Endothelial cell of umbilical vein (primary cell): ENCODE results near the gene UBE2C. TPM values are rescaled to one million over a fixed set of nuclear protein-coding genes. Genes with fewer than 3 reads are reported as not detected.

Experiments
- BruUV-seq: library from RNA; stranded (reverse); fragments of 400-500 nt; replicated peaks from 2 replicates; lab custom pipeline; 2021; lab: Mats Ljungman, UMichigan
- CTCF ChIA-PET: fragments of 300-600, 350-600 bp; sonication (Branson Sonifier 250); formaldehyde crosslinking; loops from one replicate; lab custom pipeline; 2021; ENCODE audit warnings: antibody characterized with exemption, inconsistent platforms; lab: Charles Lee
- POLR2A ChIA-PET: fragments of 300-600, 350-600 bp; sonication (Branson Sonifier 250); formaldehyde crosslinking; loops from one replicate; lab custom pipeline; 2021; ENCODE audit warnings: antibody characterized with exemption, inconsistent platforms; lab: Charles Lee
- DNase-seq: peaks from one replicate; pipeline ENCODE4 v3.0.0-alpha.2; 2011; ENCODE audit warnings: low read depth, low spot score
- FAIRE-seq: peaks from 2 replicates; lab custom pipeline; 2011; peaks lifted over from hg19 to GRCh38; lab: Jason Lieb, UNC
- H2AFZ ChIP-seq: 2 replicates; pipeline ENCODE4 v1.6.0; 2012; ENCODE audit warnings: low read depth, low read length, control low read depth, inconsistent platforms
- H3K27ac ChIP-seq: 2 replicates; pipeline ENCODE4 v1.5.1; 2011; ENCODE audit warnings: low read depth, mild to moderate bottlenecking, control low read depth, low read length, moderate library complexity; ENCODE audit not compliant: insufficient read depth
- H3K27me3 ChIP-seq, 2 experiments: 2 replicates each; pipeline versions ENCODE4 v1.6.0 to v1.6.1; 2011; ENCODE audit warnings: low read length in 2 of 2, mixed read lengths in 1 of 2; ENCODE audit not compliant: control insufficient read depth in 2 of 2, insufficient read depth in 2 of 2
- H3K36me3 ChIP-seq, 2 experiments: 2 replicates in 1 of 2; 3 replicates in 1 of 2; pipeline ENCODE4 v1.5.1; 2011; ENCODE audit warnings: low read length in 2 of 2, mild to moderate bottlenecking in 1 of 2, moderate library complexity in 1 of 2; ENCODE audit not compliant: control insufficient read depth in 2 of 2, insufficient read depth in 2 of 2; ENCODE audit errors: extremely low read depth in 1 of 2
- H3K4me1 ChIP-seq: 3 replicates; pipeline ENCODE4 v1.5.1; 2011; ENCODE audit warnings: mild to moderate bottlenecking, low read length; ENCODE audit not compliant: control insufficient read depth, insufficient read depth; ENCODE audit errors: extremely low read depth
- H3K4me2 ChIP-seq: 2 replicates; pipeline ENCODE4 v1.6.1; 2011; ENCODE audit warnings: low read length, control low read depth, mixed read lengths; ENCODE audit not compliant: insufficient read depth
- H3K4me3 ChIP-seq, 3 experiments: fragments of 200-600 bp in 1 of 3; sonication (generic), shearing (Covaris generic) in 1 of 3; replicated peaks in 1 of 3; 2 replicates each; pipeline ENCODE4 v1.5.1; 2011 to 2016; ENCODE audit warnings: control low read depth in 3 of 3, low read length in 3 of 3, mild to moderate bottlenecking in 2 of 3, inconsistent platforms in 1 of 3, low read depth in 1 of 3, moderate library complexity in 1 of 3; ENCODE audit not compliant: insufficient read depth in 1 of 3
- H3K79me2 ChIP-seq: 2 replicates; pipeline ENCODE4 v1.6.0; 2012; ENCODE audit warnings: low read length, inconsistent platforms; ENCODE audit not compliant: control insufficient read depth, insufficient read depth
- H3K9ac ChIP-seq: replicated peaks from 2 replicates; pipeline ENCODE3; 2011; ENCODE audit warnings: low read length, control low read depth; ENCODE audit not compliant: insufficient read depth; ENCODE audit errors: extremely low read depth
- H3K9me1 ChIP-seq: replicated peaks from 3 replicates; pipeline ENCODE4 v1.6.0; 2011; ENCODE audit warnings: mild to moderate bottlenecking, low read length; ENCODE audit not compliant: control insufficient read depth, insufficient read depth; ENCODE audit errors: extremely low read depth
- H3K9me3 ChIP-seq: replicated peaks from 2 replicates; pipeline ENCODE4 v1.5.1; 2012; ENCODE audit warnings: low read length, inconsistent platforms; ENCODE audit not compliant: control insufficient read depth, insufficient read depth
- H4K20me1 ChIP-seq: replicated peaks from 2 replicates; pipeline ENCODE3; 2011; ENCODE audit warnings: mild to moderate bottlenecking, low read length; ENCODE audit not compliant: control insufficient read depth, insufficient read depth; ENCODE audit errors: extremely low read depth
- CTCF ChIP-seq, 2 donors: IDR thresholded peaks; 1 replicate in 1 of 2; 2 replicates in 1 of 2; pipeline ENCODE4 v1.5.1; 2011; ENCODE audit warnings: low read length in 2 of 2, mild to moderate bottlenecking in 2 of 2, moderate library complexity in 2 of 2, control low read depth in 1 of 2, inconsistent platforms in 1 of 2, low read depth in 1 of 2; ENCODE audit not compliant: insufficient read depth in 1 of 2; ENCODE audit errors: extremely low read depth in 1 of 2
- EZH2 ChIP-seq: IDR thresholded peaks from 2 replicates; pipeline ENCODE4 v1.6.1; 2012; ENCODE audit warnings: borderline replicate concordance, low read depth, mild to moderate bottlenecking, moderate library complexity, low read length, inconsistent platforms; ENCODE audit not compliant: severe bottlenecking
- FOS ChIP-seq: IDR thresholded peaks from 2 replicates; pipeline ENCODE4 v1.6.1; 2011; ENCODE audit warnings: mild to moderate bottlenecking, low read length, moderate library complexity, borderline replicate concordance; ENCODE audit not compliant: insufficient read depth
- GATA2 ChIP-seq: IDR thresholded peaks from 2 replicates; pipeline ENCODE4 v1.7.0; 2011; ENCODE audit warnings: low read depth, mild to moderate bottlenecking, moderate library complexity, mixed read lengths, low read length; ENCODE audit not compliant: insufficient read length, insufficient read depth
- JUN ChIP-seq: IDR thresholded peaks from 2 replicates; pipeline ENCODE4 v1.6.1; 2011; ENCODE audit warnings: borderline replicate concordance, low read depth; ENCODE audit not compliant: insufficient read length, insufficient read depth
- MAX ChIP-seq: IDR thresholded peaks from 2 replicates; pipeline ENCODE4 v1.6.1; 2011; ENCODE audit not compliant: insufficient read depth, insufficient read length
- MYC ChIP-seq: IDR thresholded peaks from one replicate; pipeline ENCODE4 v1.6.1; 2011; ENCODE audit warnings: mild to moderate bottlenecking, low read depth, low read length
- POLR2A ChIP-seq: IDR thresholded peaks from 2 replicates; pipeline ENCODE4 v1.6.1; 2012; ENCODE audit warnings: low read depth, mild to moderate bottlenecking, control low read depth, low read length
- POLR2AphosphoS5 ChIP-seq: IDR thresholded peaks from 2 replicates; pipeline ENCODE4 v1.6.1; 2012; ENCODE audit warnings: low read depth, mild to moderate bottlenecking, control low read depth, low read length, moderate library complexity; ENCODE audit not compliant: insufficient read depth
- dilution Hi-C: fragments of 300-500 bp; cut with MboI; formaldehyde crosslinking; loops from one replicate; pipeline ENCODE4 v1.15.0; 2019; ENCODE audit warnings: low sequenced_read_pairs; ENCODE audit not compliant: extremely low pct_ligation_motif_present
- intact Hi-C: fragments of 100-400 bp; cut with micrococcal nuclease; formaldehyde crosslinking; loops from one replicate; pipeline ENCODE4 v1.10.0; 2022
- polyA plus RNA-seq, 4 experiments: library from polyadenylated mRNA; depleted of rRNA in 3 of 4; stranded (reverse) in 3 of 4; unstranded in 1 of 4; fragments of >200 nt; gene quantifications; 2 replicates each; pipeline versions ENCODE4 v1.2.1 to v1.2.3, GENCODE V29; 2011 to 2012; ENCODE audit warnings: missing spikeins in 1 of 4
- total RNA-seq: library from RNA; stranded (reverse); gene quantifications from 2 replicates; pipeline ENCODE4 v1.2.3, GENCODE V29; 2021

The UBE2C gene
- total and polyA plus RNA-seq, 2 donors (not counting 3 experiments of a cell fraction or from before 2014, with no cell fraction given): 129 to 130 TPM

- Histone ChIP-seq H3K4me2 (no peak overlapping the region), H2AFZ (no peak overlapping the region), H3K9ac (no peak overlapping the region), H3K27ac (no peak overlapping the region), H3K36me3 (no peaks in the 10 kb centered on the region), H3K9me3 (no peaks in the 10 kb centered on the region), H3K4me3 (no peak overlapping the region), H3K4me1 (peaks cover 6% of the 10 kb centered on the region), H3K27me3 (peaks cover 11 to 16% of the 10 kb centered on the region in 2 experiments), H3K79me2 (peaks cover 7% of the 10 kb centered on the region), H3K9me1 (no peaks in the 10 kb centered on the region), H4K20me1 (no peaks in the 10 kb centered on the region)
- intact Hi-C loops: loop anchor here (10.0 kb wide), 2 partner anchors 265 to 545 kb away; partner anchors contain the start of gene NCOA5
- TF ChIP-seq MYC (no peak), POLR2AphosphoS5 (no peak), MAX (no peak), JUN (no peak), EZH2 (no peak), GATA2 (no peak), POLR2A (no peak), FOS (no peak), CTCF (IDR thresholded peaks at IDR 0.05; ENCODE audit: extremely low read depth in 1 of 2, insufficient read depth in 1 of 2, low read depth in 1 of 2, low read length in 2 of 2) (no peak)
- dilution Hi-C loops: no loop called here
- POLR2A ChIA-PET: no interaction called here
- DNase-seq: no peak
- no TSS peak for BruUV-seq
- CTCF ChIA-PET: interaction anchor here (1.1 to 3.8 kb wide), 3 partner anchors 20 to 150 kb away, joined by 3 to 13 read pairs (median 6); no protein-coding TSS in a partner anchor
- no peak for FAIRE-seq
These were observed 7.0 kb downstream of the UBE2C start for GRCh38 chr20:45819466-45819865.
